CD8-positive, alpha-beta memory T cell (primary cell): ENCODE measurements around the gene MKI67. TPM values are rescaled to one million over a fixed set of nuclear protein-coding genes. Genes with fewer than 3 reads are reported as not detected.
A peak's percentile ranks its signal among the peaks of the same experiment; 100 is the strongest.

Experiments used
- CTCF ChIA-PET: fragments of 350-600 bp; sonication (Branson Sonifier 250); formaldehyde crosslinking; loops from one replicate; lab custom pipeline; 2021; ENCODE audit warnings: antibody characterized with exemption; lab: Charles Lee
- POLR2A ChIA-PET: fragments of 350-600 bp; sonication (Branson Sonifier 250); formaldehyde crosslinking; loops from one replicate; lab custom pipeline; 2021; ENCODE audit warnings: antibody characterized with exemption; lab: Charles Lee
- DNase-seq, 5 donors: peaks; one replicate each; pipeline versions ENCODE4 v3.0.0 to v3.0.0-alpha.2; 2020 to 2022; ENCODE audit warnings: mixed read lengths in 1 of 5
- H3K27ac ChIP-seq: one replicate; pipeline ENCODE4 v1.7.0; 2013; ENCODE audit warnings: low read depth, mild to moderate bottlenecking, low read length, moderate library complexity
- H3K27me3 ChIP-seq: 2 replicates; pipeline ENCODE4 v1.7.0; 2013; ENCODE audit warnings: low read length, mild to moderate bottlenecking; ENCODE audit not compliant: insufficient read depth, poor library complexity, severe bottlenecking
- H3K36me3 ChIP-seq: 2 replicates; pipeline ENCODE4 v1.7.0; 2013; ENCODE audit warnings: mild to moderate bottlenecking, low read length, moderate library complexity; ENCODE audit not compliant: insufficient read depth
- H3K4me1 ChIP-seq: 2 replicates; pipeline ENCODE4 v1.7.0; 2013; ENCODE audit warnings: mild to moderate bottlenecking, low read length, moderate library complexity; ENCODE audit not compliant: insufficient read depth
- H3K4me3 ChIP-seq: 2 replicates; pipeline ENCODE4 v1.7.0; 2013; ENCODE audit warnings: mild to moderate bottlenecking, low read length
- H3K9me3 ChIP-seq: 2 replicates; pipeline ENCODE4 v1.7.0; 2013; ENCODE audit warnings: mild to moderate bottlenecking, low read length
- H3K27ac Mint-ChIP-seq, 8 donors: one replicate each; pipeline ENCODE4 v1.8.0; 2020 to 2021; ENCODE audit warnings: mixed read lengths in 8 of 8, mild to moderate bottlenecking in 6 of 8, inconsistent platforms in 3 of 8, moderate library complexity in 3 of 8
- H3K27me3 Mint-ChIP-seq, 2 donors: one replicate each; pipeline ENCODE4 v1.8.0; 2020 to 2021; ENCODE audit warnings: mixed read lengths in 2 of 2, mild to moderate bottlenecking in 1 of 2, moderate library complexity in 1 of 2
- H3K36me3 Mint-ChIP-seq, 3 donors: one replicate each; pipeline ENCODE4 v1.8.0; 2020 to 2021; ENCODE audit warnings: mixed read lengths in 3 of 3, inconsistent platforms in 1 of 3, mild to moderate bottlenecking in 1 of 3
- H3K4me1 Mint-ChIP-seq, 3 donors: one replicate each; pipeline ENCODE4 v1.8.0; 2020 to 2021; ENCODE audit warnings: mixed read lengths in 3 of 3, inconsistent platforms in 1 of 3, mild to moderate bottlenecking in 1 of 3
- H3K4me3 Mint-ChIP-seq, 7 donors: one replicate each; pipeline ENCODE4 v1.8.0; 2020 to 2021; ENCODE audit warnings: mixed read lengths in 7 of 7, mild to moderate bottlenecking in 6 of 7, moderate library complexity in 4 of 7, inconsistent platforms in 2 of 7
- H3K9me3 Mint-ChIP-seq, 5 donors: one replicate each; pipeline ENCODE4 v1.8.0; 2020 to 2022; ENCODE audit warnings: mixed read lengths in 5 of 5, mild to moderate bottlenecking in 3 of 5, moderate library complexity in 2 of 5, inconsistent platforms in 1 of 5
- polyA plus RNA-seq: library from polyadenylated mRNA; unstranded; fragments of 300-500 nt; fragmentation: Illumina TruSeq; gene quantifications from one replicate; pipeline ENCODE4 v1.2.3, GENCODE V29; 2021
- total RNA-seq, 2 experiments: library from RNA; stranded (reverse); gene quantifications; one replicate each; pipeline ENCODE4 v1.2.3, GENCODE V29; 2021

The MKI67 gene
- total and polyA plus RNA-seq, 3 experiments from 2014 or later = 0.70 to 136 (median 113) TPM

GRCh38 chr10:128070161-128070560 lies 56.1 kb downstream of the MKI67 start:
- POLR2A ChIA-PET = no interaction called here
- H3K9me3 ChIP-seq = no peaks in the 10 kb centered on the region
- no peak overlapping the region for H3K4me3 Mint-ChIP-seq
- DNase-seq = no peak
- H3K27ac ChIP-seq = no peak overlapping the region
- CTCF ChIA-PET = interaction anchor here (1.1 to 11.1 kb wide), 16 partner anchors 13 to 164 kb away, joined by 3 to 242 read pairs (median 8); partner anchors contain the start of gene PTPRE
- H3K9me3 Mint-ChIP-seq = no peaks in the 10 kb centered on the region
- H3K4me1 ChIP-seq = peaks cover 19% of the 10 kb centered on the region
- H3K27me3 Mint-ChIP-seq = no peaks in the 10 kb centered on the region
- H3K4me3 ChIP-seq = no peak overlapping the region
- no peaks in the 10 kb centered on the region for H3K27me3 ChIP-seq
- H3K27ac Mint-ChIP-seq = no peak overlapping the region
- peaks cover 35 to 95% (median 38%) of the 10 kb centered on the region in 3 donors for H3K36me3 Mint-ChIP-seq
- H3K4me1 Mint-ChIP-seq = peaks cover 39 to 51% (median 41%) of the 10 kb centered on the region in 3 donors
- peaks cover 73% of the 10 kb centered on the region for H3K36me3 ChIP-seq

DNA sequence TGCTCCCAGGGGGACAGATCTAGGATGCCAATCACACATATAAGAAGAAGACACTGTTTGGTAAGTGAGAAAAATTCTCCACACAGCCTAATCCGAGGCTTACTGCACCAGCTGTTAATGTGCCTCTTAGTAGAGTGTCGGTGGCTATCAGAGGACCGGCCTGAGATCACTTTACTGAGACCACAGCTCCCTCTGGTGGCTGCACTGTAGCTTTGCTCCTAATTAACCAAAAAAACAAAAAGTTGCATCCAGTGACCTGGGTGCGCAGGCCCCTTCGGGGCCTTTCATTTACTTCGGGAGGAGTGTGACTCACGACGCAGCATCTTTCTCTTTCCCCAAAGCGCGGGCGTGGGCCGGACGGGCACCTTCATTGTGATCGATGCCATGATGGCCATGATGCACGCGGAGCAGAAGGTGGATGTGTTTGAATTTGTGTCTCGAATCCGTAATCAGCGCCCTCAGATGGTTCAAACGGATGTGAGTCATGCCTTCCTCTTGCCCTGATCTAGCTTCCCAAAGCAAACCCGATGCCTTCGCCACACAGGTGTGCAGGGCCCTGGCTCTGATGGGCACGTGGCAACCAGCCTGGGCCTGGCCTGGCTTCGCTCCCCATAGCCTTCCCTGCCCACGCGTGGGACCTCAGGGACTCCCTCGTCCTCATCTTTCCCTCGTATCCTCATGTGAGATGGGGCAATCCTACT lies 56.7 kb downstream of the MKI67 start:
- H3K9me3 Mint-ChIP-seq = no peaks in the 10 kb centered on the region
- POLR2A ChIA-PET = interaction anchor here (1.1 to 1.2 kb wide), 2 partner anchors 22 to 34 kb away, joined by 6 to 15 read pairs; no protein-coding TSS in a partner anchor
- H3K4me1 Mint-ChIP-seq = peaks cover 44 to 51% (median 45%) of the 10 kb centered on the region in 3 donors
- Histone ChIP-seq H3K27me3 (no peaks in the 10 kb centered on the region), H3K9me3 (no peaks in the 10 kb centered on the region), H3K4me3 (no peak overlapping the region), H3K27ac (no peak overlapping the region), H3K4me1 (peaks cover 25% of the 10 kb centered on the region), H3K36me3 (peaks cover 67% of the 10 kb centered on the region)
- peak; percentile 67 to 84 (median 68) for DNase-seq
- CTCF ChIA-PET = interaction anchor here (0.6 to 11.1 kb wide), 31 partner anchors 9 to 163 kb away, joined by 3 to 242 read pairs (median 4); partner anchors contain the start of gene PTPRE
- peak overlapping the region in 2 of 7 donors; percentile 11 to 44 for H3K4me3 Mint-ChIP-seq
- H3K27ac Mint-ChIP-seq = peak overlapping the region in 7 of 8 donors; percentile 9 to 88 (median 76)
- H3K36me3 Mint-ChIP-seq = peaks cover 34 to 90% (median 38%) of the 10 kb centered on the region in 3 donors
- no peaks in the 10 kb centered on the region for H3K27me3 Mint-ChIP-seq

DNA sequence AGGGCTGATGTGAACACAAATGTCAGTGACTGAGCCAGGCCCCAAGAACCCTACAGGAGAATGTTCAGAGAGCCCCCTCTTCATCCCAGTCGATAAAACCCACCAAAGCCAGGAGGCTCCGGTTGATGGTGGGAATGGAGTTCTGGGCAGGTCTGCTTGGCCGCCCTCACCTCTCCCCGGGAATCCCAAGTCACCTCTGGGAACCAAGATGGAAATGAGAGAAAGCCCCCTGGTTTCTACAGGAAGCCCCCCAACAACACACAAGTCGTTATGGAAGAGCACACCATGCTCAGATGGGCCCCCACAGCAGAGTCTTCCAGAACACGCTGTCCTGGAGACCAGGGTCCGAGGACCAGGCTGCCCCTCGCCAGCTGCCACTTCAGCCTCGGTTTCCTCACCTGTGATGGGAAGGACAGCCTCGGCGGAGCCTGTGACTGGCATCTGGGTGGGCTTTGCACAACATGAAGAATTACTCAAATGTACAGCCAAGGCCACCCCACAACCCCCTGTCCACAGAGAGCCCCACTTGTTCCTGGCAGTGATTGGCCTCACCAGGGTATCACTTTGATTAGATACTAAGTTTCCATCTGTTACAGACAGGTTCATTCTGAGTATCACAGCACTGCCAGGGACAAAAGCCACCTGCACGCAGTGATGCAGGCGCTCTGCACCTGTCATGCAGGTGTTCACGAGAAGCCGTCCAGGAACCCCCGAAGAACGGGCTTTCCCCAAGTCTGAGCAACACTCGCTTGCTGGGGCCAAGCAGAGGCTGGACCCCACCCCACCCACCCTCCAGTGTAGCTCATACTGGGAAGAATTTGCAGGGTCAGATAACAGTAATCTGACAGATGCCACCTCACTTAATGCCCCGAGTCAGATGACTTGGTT lies 57.6 kb downstream of the MKI67 start:
- H3K36me3 ChIP-seq = peaks cover 62% of the 10 kb centered on the region
- POLR2A ChIA-PET = interaction anchor here (1.1 to 1.2 kb wide), 2 partner anchors 21 to 33 kb away, joined by 6 to 15 read pairs; no protein-coding TSS in a partner anchor
- H3K4me3 ChIP-seq = no peak overlapping the region
- H3K9me3 Mint-ChIP-seq = no peaks in the 10 kb centered on the region
- no peaks in the 10 kb centered on the region for H3K27me3 Mint-ChIP-seq
- no peak for DNase-seq
- peaks cover 30 to 83% (median 33%) of the 10 kb centered on the region in 3 donors for H3K36me3 Mint-ChIP-seq
- peaks cover 49 to 54% (median 50%) of the 10 kb centered on the region in 3 donors for H3K4me1 Mint-ChIP-seq
- no peak overlapping the region for H3K27ac ChIP-seq
- H3K27ac Mint-ChIP-seq = peak overlapping the region in 6 of 8 donors; percentile 74 to 88 (median 80)
- peaks cover 34% of the 10 kb centered on the region for H3K4me1 ChIP-seq
- H3K27me3 ChIP-seq = no peaks in the 10 kb centered on the region
- peak overlapping the region in 1 of 7 donors; percentile 11 for H3K4me3 Mint-ChIP-seq
- CTCF ChIA-PET = interaction anchor here (0.6 to 11.1 kb wide), 30 partner anchors 10 to 162 kb away, joined by 3 to 242 read pairs (median 4); partner anchors contain the start of gene PTPRE
- H3K9me3 ChIP-seq = no peaks in the 10 kb centered on the region

DNA sequence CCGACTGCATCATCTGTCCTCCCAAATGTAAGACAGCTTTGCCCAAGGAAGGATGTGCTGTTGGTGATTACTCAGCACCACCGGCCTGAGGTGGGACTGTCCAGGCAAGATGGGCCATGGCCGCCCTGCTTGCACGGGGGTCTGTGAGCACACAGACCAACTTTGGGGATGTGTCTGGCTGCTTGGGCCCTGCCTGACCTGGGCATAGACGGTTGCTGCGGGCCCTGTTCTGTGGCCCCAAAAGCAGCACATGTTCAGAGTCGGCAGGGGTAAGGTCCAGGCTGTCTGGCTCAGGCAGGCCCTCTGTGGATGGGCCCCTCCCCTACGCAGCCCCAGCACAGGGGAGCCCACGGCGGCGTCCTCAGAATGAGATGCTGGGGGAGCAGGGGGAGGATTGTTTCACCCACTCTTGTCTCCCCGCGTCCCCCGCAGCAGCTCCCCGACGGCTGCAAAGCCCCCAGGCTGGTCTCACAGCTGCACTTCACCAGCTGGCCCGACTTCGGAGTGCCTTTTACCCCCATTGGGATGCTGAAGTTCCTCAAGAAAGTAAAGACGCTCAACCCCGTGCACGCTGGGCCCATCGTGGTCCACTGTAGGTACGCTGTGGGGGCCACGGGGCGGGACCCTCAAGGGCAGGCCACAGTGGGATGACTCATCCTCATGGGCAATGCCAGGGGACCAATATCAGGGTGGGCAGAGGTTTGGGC lies 58.4 kb downstream of the MKI67 start:
- ChIA-PET CTCF (interaction anchor here (5.7 to 11.1 kb wide), 2 partner anchors 21 to 30 kb away, joined by 53 to 242 read pairs; no protein-coding TSS in a partner anchor), POLR2A (no interaction called here)
- Histone ChIP-seq H3K27me3 (no peaks in the 10 kb centered on the region), H3K9me3 (no peaks in the 10 kb centered on the region), H3K36me3 (peaks cover 54% of the 10 kb centered on the region), H3K4me1 (peaks cover 41% of the 10 kb centered on the region), H3K4me3 (no peak overlapping the region), H3K27ac (no peak overlapping the region)
- peaks cover 53 to 57% (median 56%) of the 10 kb centered on the region in 3 donors for H3K4me1 Mint-ChIP-seq
- no peaks in the 10 kb centered on the region for H3K9me3 Mint-ChIP-seq
- H3K4me3 Mint-ChIP-seq = peak overlapping the region in 1 of 7 donors; percentile 9
- peak overlapping the region in 5 of 8 donors; percentile 9 to 92 (median 57) for H3K27ac Mint-ChIP-seq
- H3K27me3 Mint-ChIP-seq = no peaks in the 10 kb centered on the region
- peaks cover 23 to 75% (median 29%) of the 10 kb centered on the region in 3 donors for H3K36me3 Mint-ChIP-seq
- no peak for DNase-seq

DNA sequence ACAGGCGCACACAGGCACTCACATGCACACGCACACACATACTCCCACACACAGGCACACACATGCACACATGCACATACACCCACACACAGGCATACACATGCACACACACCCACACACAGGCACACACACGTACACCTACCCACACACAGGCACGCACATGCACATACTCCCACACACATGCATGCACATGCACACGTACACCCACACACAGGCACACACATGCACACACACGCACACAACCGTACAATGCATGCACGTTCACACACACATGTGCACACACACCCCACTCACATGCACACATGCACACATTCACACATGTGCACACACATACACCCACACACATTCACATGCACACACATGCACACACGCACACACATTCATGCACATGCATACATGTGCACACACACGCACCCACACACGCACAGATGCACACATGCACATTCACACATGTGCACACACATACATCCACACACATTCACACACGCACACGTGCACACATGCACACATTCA lies 59.3 kb downstream of the MKI67 start:
- H3K27me3 ChIP-seq = no peaks in the 10 kb centered on the region
- H3K27ac Mint-ChIP-seq = peak overlapping the region in 7 of 8 donors; percentile 6 to 92 (median 56)
- no peak for DNase-seq
- peaks cover 53% of the 10 kb centered on the region for H3K36me3 ChIP-seq
- CTCF ChIA-PET = interaction anchor here (11.1 kb wide), 1 partner anchor 30 kb away, joined by 242 read pairs; no protein-coding TSS in a partner anchor
- peaks cover 62 to 66% (median 65%) of the 10 kb centered on the region in 3 donors for H3K4me1 Mint-ChIP-seq
- peak overlapping the region in 4 of 7 donors; percentile 3 to 93 (median 21) for H3K4me3 Mint-ChIP-seq
- H3K4me3 ChIP-seq = no peak overlapping the region
- H3K36me3 Mint-ChIP-seq = peaks cover 21 to 72% (median 29%) of the 10 kb centered on the region in 3 donors
- POLR2A ChIA-PET = no interaction called here
- H3K9me3 ChIP-seq = no peaks in the 10 kb centered on the region
- H3K4me1 ChIP-seq = peaks cover 50% of the 10 kb centered on the region
- H3K27ac ChIP-seq = no peak overlapping the region
- H3K27me3 Mint-ChIP-seq = no peaks in the 10 kb centered on the region
- H3K9me3 Mint-ChIP-seq = no peaks in the 10 kb centered on the region

DNA sequence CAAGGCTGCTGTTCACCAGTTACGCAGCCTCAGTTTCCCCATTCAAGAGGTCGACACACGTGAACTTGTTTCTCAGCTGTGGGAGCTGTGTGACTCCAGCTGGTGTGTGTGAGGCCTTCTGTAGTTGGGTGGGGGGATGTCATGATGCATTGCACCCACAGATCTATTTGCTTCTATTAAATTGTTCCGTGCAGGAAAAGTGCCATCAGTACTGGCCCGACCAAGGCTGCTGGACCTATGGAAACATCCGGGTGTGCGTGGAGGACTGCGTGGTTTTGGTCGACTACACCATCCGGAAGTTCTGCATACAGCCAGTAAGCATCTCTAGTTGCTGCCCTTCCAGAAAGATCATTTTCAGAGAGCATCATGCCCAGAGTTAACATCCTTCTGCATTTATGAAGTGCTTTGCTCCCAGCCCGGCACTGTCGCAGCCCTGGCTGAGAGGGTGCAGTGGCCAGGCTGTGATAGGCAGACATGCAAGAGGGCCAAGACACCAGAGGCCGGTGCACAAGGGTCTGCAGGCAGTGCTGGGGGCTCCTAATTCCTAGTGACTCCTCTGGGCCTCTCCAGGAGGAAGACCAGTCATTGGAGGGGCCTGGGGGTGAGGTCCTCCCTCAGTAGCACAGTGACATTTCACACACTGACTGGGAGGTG lies 60.2 kb downstream of the MKI67 start:
- peak overlapping the region in 5 of 7 donors; percentile 46 to 61 (median 50) for H3K4me3 Mint-ChIP-seq
- H3K36me3 Mint-ChIP-seq = peaks cover 19 to 67% (median 29%) of the 10 kb centered on the region in 3 donors
- Histone ChIP-seq H3K27ac (no peak overlapping the region), H3K36me3 (peaks cover 50% of the 10 kb centered on the region), H3K9me3 (no peaks in the 10 kb centered on the region), H3K4me1 (peaks cover 51% of the 10 kb centered on the region), H3K4me3 (no peak overlapping the region), H3K27me3 (no peaks in the 10 kb centered on the region)
- H3K9me3 Mint-ChIP-seq = no peaks in the 10 kb centered on the region
- DNase-seq = no peak
- peak overlapping the region; percentile 54 to 98 (median 91) for H3K27ac Mint-ChIP-seq
- peaks cover 69 to 74% (median 73%) of the 10 kb centered on the region in 3 donors for H3K4me1 Mint-ChIP-seq
- ChIA-PET POLR2A (no interaction called here), CTCF (interaction anchor here (1.0 to 11.1 kb wide), 5 partner anchors 14 to 159 kb away, joined by 3 to 242 read pairs (median 42); partner anchors contain the start of gene PTPRE)
- H3K27me3 Mint-ChIP-seq = no peaks in the 10 kb centered on the region
